Measurements from ENCODE around the gene USPL1.

DNA sequence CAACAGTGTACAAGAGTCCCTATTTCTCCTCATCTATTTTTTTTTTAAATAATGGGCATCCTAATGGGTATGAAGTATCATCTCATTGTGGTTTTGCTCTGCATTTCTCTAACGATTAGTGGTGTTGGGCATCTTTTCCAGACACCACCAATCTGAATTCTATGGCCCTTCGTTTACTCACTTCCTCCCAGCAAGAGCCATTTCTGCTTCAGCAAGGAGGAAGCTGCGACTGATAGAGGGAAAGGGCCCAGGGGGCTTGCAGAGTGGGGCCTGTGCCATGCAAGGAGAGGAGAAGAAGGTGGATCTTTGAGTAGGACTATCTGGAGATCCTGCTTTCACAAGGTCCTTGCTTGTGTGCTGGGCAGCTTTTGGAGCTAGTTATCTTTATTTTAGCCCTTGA, 58.0 kb downstream of the USPL1 start:
- TF ChIP-seq, protein P1, sequence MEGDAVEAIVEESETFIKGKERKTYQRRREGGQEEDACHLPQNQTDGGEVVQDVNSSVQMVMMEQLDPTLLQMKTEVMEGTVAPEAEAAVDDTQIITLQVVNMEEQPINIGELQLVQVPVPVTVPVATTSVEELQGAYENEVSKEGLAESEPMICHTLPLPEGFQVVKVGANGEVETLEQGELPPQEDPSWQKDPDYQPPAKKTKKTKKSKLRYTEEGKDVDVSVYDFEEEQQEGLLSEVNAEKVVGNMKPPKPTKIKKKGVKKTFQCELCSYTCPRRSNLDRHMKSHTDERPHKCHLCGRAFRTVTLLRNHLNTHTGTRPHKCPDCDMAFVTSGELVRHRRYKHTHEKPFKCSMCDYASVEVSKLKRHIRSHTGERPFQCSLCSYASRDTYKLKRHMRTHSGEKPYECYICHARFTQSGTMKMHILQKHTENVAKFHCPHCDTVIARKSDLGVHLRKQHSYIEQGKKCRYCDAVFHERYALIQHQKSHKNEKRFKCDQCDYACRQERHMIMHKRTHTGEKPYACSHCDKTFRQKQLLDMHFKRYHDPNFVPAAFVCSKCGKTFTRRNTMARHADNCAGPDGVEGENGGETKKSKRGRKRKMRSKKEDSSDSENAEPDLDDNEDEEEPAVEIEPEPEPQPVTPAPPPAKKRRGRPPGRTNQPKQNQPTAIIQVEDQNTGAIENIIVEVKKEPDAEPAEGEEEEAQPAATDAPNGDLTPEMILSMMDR (IDR thresholded peaks at IDR 0.05) = no peak
- no peak for TF ChIP-seq POLR2AphosphoS5 (IDR thresholded peaks at IDR 0.05)
